ENCODE results near the gene VIPR1.
A peak's percentile ranks its signal among the peaks of the same experiment; 100 is the strongest.

Gene VIPR1

GRCh38 chr3:42520336-42520735, 17.9 kb downstream of the VIPR1 start:
- H3K4me3 ChIP-seq (ENCODE audit: low read depth, low read length): no peak overlapping the region
- DNase-seq (ENCODE audit: low read depth): no peak
- TF ChIP-seq CTCF (IDR thresholded peaks at IDR 0.05; ENCODE audit: insufficient read depth, low read depth, low read length, missing control alignments): no peak

GRCh38 chr3:42520906-42521305, 18.5 kb downstream of the VIPR1 start:
- no peak overlapping the region for H3K4me3 ChIP-seq (ENCODE audit: low read depth, low read length)
- TF ChIP-seq CTCF (IDR thresholded peaks at IDR 0.05; ENCODE audit: insufficient read depth, low read depth, low read length, missing control alignments): no peak
- no peak for DNase-seq (ENCODE audit: low read depth)

- TF ChIP-seq CTCF (IDR thresholded peaks at IDR 0.05; ENCODE audit: insufficient read depth, low read depth, low read length, missing control alignments): no peak
These were observed 22.3 kb downstream of the VIPR1 start for GRCh38 chr3:42524751-42525150.

GRCh38 chr3:42525212-42525611, 22.8 kb downstream of the VIPR1 start:
- DNase-seq (ENCODE audit: low read depth): no peak
- H3K4me3 ChIP-seq (ENCODE audit: low read depth, low read length): no peak overlapping the region
- TF ChIP-seq CTCF (IDR thresholded peaks at IDR 0.05; ENCODE audit: insufficient read depth, low read depth, low read length, missing control alignments): no peak

More at GRCh38 chr3:42524751-42525150, 22.3 kb downstream of the VIPR1 start:
- DNase-seq (ENCODE audit: low read depth): no peak
- no peak overlapping the region for H3K4me3 ChIP-seq (ENCODE audit: low read depth, low read length)

GRCh38 chr3:42525736-42526345, 23.4 kb downstream of the VIPR1 start:
- TF ChIP-seq CTCF (IDR thresholded peaks at IDR 0.05; ENCODE audit: insufficient read depth, low read depth, low read length, missing control alignments): no peak
- no peak for DNase-seq (ENCODE audit: low read depth)
- no peak overlapping the region for H3K4me3 ChIP-seq (ENCODE audit: low read depth, low read length)

- TF ChIP-seq CTCF (IDR thresholded peaks at IDR 0.05; ENCODE audit: insufficient read depth, low read depth, low read length, missing control alignments): peak; percentile 25
- no peak for DNase-seq (ENCODE audit: low read depth)
These were observed 24.3 kb downstream of the VIPR1 start for GRCh38 chr3:42526616-42527367.

More at GRCh38 chr3:42526616-42527367, 24.3 kb downstream of the VIPR1 start:
- H3K4me3 ChIP-seq (ENCODE audit: low read depth, low read length): no peak overlapping the region
